GM18867 (cell line): Measurements from ENCODE around the gene ENG.
"Not testable (repeated sequence)": the region's sequence is repeated elsewhere in the genome, so short reads cannot be mapped to it uniquely, and the experiment has no call there.

Experiments
- ATAC-seq: cut with Tn5 transposase; IDR thresholded peaks from one replicate; pipeline ENCODE4 v1.9.1; 2021; ENCODE audit warnings: mild to moderate bottlenecking, moderate library complexity; ENCODE audit not compliant: unreplicated experiment

Gene ENG

DNA sequence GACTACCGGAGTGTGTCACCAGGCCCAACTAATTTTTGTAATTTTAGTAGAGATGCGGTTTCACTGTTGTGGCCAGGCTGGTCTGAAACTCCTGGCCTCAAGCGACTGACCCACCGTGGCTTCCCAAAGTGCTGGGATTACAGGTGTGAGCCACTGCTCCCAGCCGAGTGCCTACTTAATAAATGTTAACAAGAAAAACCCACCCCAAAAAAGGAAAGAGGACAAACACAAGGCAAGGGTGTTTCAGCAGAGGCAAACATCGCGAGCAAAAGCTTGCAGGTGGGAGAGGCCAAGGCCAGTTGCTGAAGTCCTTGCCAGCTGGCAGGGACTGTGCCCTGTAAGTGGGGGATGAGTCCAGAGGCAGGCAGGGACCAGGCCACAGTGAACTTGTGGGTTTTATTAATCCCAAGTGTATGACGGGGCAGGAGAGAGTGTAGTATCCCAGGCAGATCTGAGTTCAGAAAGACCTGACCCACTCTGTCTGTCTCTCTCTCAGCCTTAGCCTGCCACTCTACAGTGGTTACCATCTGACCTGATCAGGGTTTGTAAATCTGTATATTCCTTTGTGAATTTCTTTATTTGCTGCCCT, 58.1 kb downstream of the ENG start:
- no peak for ATAC-seq

DNA sequence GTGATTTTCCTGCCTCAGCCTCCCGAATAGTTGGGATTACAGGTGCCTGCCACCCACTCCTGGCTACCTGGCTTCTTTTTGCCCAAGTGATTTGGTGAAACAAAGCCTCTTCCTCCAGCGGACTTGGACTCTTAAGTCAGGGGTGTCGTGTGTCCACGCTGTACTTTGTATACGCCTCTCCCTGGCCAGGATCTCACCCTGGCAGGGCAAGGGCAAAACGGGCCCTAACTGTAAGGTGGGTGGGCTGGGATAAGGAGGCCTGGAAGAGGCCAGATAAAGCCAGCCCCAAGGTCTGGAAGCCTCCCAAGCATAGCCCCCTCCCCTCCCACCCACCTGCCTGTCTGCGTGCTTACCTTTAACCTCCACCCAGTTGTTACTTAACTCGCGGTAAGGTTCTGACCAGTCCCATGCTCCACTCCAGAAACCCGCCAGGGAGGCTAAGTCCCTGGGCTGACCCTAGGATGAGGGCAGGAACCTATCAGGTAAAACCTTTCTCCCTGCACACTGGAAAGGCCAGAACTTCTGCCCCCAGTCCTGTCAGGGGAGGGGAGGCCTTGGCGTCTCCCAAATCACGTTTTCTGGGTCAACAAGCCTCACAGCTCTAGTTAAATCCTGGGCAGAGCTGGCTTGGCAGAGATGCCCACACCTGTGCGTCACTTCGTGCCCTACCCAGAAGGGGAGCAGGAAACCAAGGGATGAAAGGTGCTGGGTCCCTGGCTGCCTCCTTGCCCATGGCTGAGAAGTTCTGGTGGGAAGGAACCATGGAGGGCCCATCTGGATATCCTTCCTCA, 60.3 kb downstream of the ENG start:
- ATAC-seq = no peak

DNA sequence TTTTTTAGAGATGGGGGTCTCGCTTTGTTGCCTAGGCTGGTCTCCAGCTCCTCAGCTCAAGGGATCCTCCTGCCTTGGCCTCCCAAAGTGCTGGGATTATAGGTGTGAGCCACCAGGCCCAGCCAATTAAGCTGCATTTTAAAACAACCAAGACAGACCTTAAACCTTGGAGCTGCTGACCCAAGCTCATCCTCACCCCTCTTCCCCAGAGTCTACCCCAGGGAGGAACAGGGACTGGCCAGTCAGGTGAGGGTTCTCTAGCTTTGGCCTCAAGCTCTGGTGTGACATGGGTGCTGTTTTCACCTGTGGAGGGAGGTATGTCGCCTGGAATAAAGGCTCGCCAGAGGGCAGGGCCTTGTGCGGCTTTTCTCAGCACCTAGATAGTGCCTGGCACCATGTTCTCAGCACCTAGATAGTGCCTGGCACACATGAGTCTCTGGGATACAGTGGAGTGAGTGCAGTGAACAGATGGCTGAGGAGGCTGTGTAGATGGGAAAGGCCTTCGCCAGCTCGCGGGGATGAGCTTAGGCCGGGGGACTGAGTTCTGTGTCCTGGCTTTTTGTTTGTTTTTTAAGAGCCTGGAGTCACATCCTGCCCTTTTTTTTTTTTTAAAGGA, 61.3 kb downstream of the ENG start:
- ATAC-seq = no peak

DNA sequence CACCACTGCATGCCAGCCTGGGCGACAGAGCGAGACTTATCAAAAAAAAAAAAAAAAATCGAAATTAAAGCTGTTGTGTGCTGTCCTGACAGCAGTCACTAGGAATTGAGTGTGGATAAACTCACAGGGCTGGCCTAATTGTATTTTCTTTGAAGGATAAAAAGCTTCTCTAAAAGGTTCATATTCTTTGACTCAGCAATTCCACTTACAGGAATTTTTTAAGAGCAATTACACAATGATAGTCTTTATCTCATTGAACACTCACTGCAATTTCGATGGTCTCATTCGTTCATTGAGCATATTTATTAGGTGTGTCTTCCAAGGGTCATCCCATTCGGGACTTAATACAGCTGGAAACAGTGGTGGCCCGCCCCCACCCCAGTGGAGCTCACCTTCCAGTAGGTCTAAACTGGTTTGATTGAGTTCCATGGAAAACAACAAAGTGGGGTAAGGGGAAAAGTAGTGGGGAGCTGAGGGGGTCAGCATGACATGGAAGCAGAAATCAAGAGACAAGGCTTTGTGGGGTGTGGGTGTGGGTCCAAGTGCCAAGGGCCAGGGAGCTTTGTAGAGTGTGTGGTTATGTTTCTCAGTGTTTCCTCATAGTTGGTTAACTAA, 61.9 kb downstream of the ENG start:
- ATAC-seq = no peak

DNA sequence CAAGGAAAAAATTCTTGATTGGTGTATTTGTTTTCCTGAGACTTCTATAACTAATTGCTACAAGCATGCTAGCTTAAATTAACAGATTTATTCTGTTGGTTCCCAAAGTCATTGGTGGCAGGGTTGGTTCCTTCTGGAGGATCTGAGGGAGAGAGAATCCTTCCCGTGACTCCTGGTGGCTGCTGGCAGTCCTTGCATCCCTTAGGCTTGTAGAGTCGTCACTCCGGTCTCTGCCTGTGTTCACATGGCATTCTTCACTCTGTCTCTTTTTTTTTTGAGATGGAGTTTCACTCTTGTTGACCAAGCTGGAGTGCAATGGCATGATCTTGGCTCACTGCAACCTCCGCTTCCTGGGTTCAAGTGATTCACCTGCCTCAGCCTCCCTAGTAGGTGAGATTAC, 63.4 kb downstream of the ENG start:
- no peak for ATAC-seq

DNA sequence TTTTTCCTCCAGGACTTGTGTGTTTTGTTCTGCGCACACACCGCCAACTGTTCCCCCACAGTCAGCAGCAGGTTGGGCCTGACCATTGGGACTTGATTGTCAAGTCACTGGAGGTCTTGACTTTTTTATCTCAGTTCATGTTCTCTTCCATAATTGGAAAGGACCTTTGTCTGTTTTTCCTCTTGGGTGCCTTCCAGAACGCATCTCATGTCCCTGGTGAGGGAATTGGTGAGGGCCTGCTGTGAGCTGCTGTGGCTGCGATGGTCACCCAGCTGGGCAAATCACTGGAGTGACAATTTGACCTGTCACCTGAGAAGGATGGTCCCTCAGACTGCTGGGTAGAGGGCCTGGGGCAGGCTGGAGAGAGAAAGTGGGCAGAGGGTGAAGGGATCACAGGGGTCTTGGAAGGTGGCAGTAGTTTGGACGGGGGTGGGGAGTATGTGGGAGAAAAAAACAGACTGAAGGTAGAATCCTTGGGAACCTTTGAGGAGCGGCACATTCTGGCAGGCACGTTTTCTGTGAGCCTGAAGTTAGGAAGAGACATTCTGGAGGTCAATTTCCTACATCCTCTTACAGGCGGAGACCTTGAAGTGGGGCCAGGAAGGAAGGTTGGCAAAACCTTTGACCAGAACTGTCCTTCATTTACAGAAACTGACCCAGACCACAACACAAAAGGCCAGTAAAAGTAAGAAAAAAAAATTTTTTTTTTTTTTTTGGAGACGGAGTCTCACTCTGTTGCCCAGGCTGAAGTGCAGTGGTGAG, 64.2 kb downstream of the ENG start:
- no peak for ATAC-seq

DNA sequence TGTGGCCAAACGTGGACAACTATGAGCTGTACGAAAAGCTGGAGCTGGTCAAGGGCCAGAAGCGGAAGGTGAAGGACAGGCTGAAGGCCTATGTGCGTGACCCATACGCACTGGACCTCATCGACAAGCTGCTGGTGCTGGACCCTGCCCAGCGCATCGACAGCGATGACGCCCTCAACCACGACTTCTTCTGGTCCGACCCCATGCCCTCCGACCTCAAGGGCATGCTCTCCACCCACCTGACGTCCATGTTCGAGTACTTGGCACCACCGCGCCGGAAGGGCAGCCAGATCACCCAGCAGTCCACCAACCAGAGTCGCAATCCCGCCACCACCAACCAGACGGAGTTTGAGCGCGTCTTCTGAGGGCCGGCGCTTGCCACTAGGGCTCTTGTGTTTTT, 65.3 kb downstream of the ENG start:
- no peak for ATAC-seq

DNA sequence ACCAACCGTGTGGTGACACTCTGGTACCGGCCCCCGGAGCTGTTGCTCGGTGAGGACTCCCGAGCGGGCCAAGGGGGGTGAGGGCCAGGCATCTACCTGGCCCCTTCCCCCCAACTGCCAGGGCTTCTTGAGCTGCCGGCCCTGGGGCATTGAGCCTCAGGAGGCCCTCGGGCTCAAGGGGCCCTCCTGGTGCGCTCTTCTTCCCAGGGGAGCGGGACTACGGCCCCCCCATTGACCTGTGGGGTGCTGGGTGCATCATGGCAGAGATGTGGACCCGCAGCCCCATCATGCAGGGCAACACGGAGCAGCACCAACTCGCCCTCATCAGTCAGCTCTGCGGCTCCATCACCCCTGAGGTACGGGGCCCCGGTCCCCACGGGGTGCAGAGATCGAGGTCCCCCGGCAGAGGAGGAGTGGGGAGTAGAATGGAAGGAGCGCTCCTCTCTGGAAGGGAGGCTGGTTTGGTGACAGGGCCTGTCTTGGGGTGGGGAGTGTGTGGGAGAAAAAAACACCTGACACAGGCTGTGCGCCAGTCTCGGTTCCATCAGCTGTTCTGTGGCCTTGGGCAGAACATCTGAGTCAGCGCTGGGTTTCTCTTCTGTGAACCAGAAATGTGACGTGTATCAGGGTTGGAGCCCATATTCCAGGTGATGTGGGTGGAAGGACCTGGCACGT, 66.0 kb downstream of the ENG start:
- ATAC-seq = no peak

DNA sequence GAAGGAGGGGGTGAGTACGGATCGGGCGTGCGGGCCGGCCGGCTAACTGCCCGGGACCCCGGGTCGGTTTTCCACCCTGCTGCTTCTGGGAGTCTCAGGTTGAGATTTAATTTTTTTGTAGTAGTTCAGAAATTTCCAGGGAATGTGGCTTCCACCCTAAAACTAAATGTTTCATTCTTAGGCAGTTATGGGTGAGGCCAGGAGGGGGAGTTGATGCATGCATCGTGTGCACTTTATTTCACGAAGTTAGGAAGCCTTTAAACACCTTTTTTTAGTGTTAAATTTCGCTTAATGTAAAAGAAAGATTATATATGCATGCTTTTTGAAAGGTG, 67.7 kb downstream of the ENG start:
- ATAC-seq = no peak

DNA sequence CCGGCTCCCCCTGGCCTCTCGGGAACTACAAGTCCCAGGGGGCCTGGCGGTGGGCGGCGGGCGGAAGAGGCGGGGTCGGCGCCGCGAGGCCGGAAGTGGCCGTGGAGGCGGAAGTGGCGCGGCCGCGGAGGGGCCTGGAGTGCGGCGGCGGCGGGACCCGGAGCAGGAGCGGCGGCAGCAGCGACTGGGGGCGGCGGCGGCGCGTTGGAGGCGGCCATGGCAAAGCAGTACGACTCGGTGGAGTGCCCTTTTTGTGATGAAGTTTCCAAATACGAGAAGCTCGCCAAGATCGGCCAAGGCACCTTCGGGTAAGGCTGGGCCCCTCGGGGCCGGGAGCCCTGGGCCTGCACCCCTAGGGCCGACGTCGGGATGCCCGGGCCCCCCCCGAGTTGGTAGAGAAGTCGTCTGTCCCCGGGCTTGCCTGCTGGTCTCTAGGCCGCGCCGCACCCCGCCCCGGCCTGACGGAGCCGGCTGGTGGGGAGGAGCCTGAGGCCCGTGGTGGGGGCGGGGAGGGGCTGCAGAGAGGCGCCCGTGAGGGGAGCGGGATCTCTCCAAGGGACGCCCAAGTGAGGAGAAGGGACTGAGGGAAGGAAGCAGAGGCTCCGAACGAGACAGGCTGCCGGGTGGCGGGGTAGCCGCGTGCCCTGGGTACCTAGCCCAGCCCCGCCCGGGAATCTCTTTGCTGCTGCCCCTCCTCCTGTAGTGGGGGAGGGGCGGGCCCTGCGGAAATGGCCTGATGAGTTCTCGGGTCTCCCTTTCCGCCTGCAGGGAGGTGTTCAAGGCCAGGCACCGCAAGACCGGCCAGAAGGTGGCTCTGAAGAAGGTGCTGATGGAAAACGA, 68.3 kb downstream of the ENG start, which contains the start of gene CDK9:
Gene CDK9 (plus strand): TSS at position 102 of the 840 bp plus-strand sequence. CDS start 115 bp downstream, at position 217.
- ATAC-seq = peak; percentile 65

DNA sequence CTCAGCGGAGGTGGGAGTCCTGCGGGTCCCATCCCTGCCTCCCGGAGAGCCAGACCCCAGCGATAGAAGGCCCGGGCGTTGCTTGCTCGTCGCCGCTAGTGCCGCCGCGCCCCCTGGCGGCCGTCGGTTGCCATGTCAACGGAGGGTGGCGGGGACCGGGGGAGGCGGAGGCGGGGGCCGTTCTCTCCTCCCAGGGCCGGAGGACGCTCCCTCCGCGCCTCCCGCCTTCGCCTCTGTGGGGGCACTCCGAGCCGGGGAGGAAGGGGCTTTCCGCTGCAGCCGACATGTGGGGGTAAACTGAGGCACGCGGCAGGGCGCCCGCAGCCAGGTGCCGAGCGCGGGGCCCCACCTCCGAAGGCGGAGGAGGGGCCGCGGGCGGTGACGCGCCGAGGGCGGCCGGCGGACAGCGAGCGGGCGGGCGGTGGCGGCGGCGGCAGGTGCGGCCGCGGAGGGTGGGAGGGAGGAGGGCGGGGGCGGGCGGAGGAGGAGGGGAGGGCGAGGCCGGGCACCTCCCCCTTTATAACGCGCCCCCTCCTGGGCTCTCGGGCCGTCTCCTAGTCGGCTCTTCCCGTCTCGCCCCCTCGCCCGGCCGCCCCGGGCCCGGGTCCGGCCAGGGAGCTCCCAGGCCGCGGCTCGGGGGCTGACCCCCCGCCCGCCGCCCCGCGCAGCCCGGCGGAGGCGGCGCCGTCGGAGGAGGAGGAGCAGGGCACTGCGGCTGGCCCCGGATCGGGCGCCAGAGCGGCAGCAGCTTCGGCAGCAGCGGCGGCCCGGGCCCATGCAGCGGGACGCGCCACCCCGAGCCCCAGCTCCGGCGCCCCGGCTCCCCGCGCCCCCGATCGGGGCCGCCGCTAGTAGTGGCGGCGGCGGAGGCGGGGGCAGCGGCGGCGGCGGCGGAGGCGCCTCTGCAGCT, 69.2 kb downstream of the ENG start:
- ATAC-seq = peak; percentile 52

DNA sequence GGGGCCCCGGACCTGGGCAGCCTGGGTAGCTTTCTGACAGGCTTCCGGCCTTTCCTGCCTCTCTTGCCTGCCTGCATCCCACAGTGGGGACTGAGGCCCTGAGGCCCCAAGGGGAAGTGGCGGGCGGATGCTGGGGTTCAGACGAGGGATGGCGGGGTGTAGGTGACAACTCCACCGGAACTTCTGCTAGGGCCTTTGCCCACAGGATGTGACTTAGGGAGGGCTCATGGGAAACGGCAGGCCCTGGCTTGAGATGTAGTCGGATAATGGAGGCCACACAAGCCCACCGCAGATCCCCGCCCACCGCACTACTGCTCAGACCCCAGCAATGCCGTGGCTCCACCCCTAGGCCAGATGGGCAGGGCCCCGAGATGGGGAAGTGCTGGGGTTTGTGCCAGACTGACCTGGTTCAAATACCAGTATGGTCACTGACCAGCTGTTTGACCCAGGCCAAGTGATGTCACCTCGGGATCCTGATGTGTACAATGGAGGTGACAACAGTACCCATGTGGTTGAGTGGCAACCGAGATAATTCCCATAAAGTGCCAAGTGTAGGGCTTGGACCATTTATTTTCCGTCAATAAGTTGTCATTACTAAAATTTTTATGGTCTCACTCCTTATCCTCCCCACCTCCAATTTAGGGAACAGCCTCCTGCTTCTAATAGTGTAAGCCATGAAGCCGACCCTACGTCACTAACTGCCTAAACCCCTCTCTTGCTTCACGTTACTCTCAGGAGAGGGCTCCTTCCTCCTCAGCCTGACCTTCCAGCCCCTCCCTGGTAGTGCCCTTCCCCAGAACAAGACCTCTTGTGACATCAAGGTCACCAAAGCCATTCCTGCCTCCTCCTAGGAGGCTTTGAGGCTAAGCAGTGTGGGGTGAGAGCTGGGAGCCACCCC, 71.1 kb downstream of the ENG start:
- ATAC-seq = no peak

DNA sequence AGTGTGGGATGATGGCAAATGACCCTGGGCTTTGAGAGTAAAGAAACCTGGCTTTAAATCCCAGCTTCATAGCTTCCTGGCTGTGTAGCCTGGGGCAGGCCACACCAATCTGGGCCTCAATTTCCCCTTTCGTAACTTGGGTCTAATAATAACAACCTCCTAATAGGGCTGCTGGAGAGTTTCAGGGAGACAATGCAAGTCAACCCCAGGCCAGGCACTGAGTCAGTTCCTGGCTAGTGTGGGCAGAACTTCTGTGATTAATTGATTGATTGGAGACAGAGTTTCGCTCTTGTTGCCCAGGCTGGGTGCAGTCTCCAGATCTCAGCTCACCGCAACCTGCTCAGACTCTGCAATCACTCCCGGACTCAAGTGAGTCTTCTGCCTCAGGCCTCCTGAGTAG, 72.7 kb downstream of the ENG start:
- ATAC-seq = no peak

DNA sequence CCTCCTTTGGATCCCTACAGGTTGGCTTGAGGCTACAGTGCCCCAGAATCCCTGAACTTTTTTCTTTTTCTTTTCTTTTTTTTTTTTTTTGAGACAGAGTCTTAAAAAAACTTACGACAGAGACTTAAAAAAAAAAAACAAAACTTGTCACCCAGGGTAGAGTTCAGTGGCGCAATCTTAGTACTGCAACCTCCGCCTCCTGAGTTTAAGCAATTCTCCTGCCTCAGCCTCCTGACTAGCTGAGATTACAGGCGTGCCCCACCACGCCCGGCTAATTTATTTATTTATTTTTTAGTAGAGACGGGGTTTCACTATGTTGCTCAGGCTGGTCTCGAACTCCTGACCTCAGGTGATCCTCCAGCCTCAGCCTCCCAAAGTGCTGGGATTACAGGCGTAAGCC, 73.5 kb downstream of the ENG start:
- ATAC-seq = not testable (repeated sequence)

DNA sequence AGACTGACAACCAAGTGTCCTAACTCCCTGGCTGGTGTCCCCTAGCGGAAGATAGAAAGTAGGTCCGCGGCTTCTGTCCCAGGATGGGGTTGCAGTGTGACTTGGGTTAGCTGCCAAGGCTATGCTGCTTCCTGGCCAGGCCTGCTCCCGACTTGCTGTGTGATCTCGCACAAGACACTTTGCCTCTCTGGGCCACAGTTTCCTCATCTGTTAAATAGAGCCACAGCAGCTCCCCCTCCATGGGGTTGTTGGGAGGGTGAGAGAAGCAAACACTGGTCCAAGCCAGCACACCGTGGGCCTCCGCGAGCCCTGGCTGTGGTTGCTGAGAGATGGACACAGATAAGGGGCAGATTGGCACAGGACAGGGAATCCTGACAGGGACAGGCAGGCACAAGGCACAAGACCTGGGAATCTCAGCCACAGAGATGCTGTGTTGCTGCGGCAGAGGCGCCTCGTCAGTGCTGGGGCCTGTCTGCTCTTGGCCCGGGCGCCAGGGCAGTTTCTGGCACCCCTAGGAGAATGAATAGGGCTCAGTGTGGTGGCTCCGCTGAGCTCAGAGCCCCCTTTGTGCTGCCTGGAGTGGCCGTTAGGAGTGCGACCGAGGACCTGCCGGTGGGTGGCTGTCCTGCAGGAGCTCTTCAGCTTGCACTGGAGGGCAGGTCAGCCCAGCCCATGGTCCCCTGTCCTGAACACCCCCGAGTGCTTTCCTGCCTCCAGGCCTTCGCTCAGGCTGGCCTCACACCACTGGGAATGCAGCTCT, 74.2 kb downstream of the ENG start:
- no peak for ATAC-seq

DNA sequence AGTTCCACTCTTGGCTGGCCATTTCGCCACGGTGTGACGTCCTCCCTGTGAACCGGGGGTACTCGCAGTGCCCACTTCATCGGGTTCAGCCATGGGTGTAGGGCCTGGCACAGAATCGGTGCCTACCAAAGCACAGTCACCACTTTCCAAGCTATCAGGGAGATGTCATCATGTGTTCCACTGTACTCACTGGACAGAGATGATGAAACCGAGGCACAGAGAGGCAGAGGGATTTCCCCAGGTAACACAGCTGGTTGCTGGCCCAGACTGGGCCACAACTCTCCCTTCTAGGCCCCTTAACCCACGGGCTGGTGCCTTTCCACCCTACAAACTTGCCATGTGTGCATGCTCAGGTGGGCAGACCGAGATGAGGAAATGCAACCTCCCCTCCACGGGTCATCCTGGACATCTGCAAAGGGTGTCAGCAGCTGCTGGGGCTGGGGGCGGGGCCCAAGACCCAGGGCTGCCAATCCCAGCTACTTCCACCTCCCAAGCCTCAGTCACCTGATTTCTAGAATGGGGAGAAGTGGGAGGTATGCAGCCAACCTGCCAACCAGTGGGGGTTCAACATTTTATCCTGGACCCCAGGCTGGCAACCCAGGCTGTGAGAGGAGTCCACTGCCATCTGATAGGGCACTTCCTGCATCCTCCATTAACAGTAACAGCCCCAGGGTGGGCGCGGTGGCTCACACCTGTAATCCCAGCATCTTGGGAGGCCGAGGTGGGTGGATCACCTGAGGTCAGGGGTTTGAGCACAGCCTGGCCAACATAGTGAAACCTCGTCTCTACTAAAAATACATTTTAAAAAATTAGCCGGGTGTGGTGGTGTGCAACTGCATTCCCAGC, 75.1 kb downstream of the ENG start:
- ATAC-seq = peak; percentile 44
